Fibroblast of villous mesenchyme (primary cell): ENCODE results near the gene FAM174C. TPM values are rescaled to one million over a fixed set of nuclear protein-coding genes. Genes with fewer than 3 reads are reported as not detected.
"Not testable (repeated sequence)": the region's sequence is repeated elsewhere in the genome, so short reads cannot be mapped to it uniquely, and the experiment has no call there.

Experiments used
- DNase-seq: peaks from one replicate; pipeline ENCODE4 v3.0.0-alpha.2; 2010; ENCODE audit warnings: low read depth
- H3K4me3 ChIP-seq: 2 replicates; pipeline ENCODE4 v1.5.1; 2011; ENCODE audit warnings: low read depth, mild to moderate bottlenecking, low read length
- total RNA-seq: library from RNA; depleted of rRNA; stranded (reverse); fragments of >200 nt; gene quantifications from 2 replicates; pipeline ENCODE4 v1.2.3, GENCODE V29; 2012
- TF ChIP-seq, protein P1 (sequence below): IDR thresholded peaks from 2 replicates; pipeline ENCODE4 v1.5.1; 2012; ENCODE audit warnings: low read depth, mild to moderate bottlenecking, low read length; ENCODE audit not compliant: insufficient read depth

FAM174C gene
- total RNA-seq, 1 donor = 17.3 TPM

DNA sequence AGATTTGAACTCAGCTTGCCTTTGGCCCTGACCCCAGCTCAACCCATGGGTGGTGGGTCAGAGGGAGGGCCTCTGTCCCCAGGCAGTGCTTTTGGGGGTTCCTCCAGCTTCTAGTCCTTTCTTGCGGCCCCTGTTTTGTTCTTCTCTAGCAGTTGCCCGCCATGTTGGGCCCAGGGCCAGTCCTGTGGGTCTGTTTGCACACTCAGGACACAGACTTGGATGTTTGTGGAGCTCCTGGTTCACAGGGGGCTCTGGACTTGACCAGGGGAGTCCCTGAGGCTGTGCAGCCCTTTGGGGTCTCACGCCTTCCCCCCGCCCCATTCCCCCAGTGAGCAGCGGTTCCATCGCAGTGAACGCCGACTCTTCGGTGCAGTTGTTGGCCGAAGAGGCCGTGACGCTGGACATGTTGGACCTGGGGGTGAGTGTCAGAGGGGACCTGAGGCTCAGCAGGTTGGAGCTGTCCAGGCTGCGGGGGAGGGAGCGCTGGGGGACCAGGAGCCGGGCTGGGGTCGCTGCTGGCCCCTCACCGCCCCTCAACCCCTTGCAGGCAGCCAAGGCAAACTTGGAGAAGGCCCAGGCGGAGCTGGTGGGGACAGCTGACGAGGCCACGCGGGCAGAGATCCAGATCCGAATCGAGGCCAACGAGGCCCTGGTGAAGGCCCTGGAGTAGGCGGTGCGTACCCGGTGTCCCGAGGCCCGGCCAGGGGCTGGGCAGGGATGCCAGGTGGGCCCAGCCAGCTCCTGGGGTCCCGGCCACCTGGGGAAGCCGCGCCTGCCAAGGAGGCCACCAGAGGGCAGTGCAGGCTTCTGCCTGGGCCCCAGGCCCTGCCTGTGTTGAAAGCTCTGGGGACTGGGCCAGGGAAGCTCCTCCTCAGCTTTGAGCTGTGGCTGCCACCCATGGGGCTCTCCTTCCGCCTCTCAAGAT lies 31.3 kb upstream of the FAM174C start:
- peak overlapping the region; percentile 40 for H3K4me3 ChIP-seq
- TF ChIP-seq, protein P1, sequence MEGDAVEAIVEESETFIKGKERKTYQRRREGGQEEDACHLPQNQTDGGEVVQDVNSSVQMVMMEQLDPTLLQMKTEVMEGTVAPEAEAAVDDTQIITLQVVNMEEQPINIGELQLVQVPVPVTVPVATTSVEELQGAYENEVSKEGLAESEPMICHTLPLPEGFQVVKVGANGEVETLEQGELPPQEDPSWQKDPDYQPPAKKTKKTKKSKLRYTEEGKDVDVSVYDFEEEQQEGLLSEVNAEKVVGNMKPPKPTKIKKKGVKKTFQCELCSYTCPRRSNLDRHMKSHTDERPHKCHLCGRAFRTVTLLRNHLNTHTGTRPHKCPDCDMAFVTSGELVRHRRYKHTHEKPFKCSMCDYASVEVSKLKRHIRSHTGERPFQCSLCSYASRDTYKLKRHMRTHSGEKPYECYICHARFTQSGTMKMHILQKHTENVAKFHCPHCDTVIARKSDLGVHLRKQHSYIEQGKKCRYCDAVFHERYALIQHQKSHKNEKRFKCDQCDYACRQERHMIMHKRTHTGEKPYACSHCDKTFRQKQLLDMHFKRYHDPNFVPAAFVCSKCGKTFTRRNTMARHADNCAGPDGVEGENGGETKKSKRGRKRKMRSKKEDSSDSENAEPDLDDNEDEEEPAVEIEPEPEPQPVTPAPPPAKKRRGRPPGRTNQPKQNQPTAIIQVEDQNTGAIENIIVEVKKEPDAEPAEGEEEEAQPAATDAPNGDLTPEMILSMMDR = peak; percentile 89
- peak; percentile 85 for DNase-seq

DNA sequence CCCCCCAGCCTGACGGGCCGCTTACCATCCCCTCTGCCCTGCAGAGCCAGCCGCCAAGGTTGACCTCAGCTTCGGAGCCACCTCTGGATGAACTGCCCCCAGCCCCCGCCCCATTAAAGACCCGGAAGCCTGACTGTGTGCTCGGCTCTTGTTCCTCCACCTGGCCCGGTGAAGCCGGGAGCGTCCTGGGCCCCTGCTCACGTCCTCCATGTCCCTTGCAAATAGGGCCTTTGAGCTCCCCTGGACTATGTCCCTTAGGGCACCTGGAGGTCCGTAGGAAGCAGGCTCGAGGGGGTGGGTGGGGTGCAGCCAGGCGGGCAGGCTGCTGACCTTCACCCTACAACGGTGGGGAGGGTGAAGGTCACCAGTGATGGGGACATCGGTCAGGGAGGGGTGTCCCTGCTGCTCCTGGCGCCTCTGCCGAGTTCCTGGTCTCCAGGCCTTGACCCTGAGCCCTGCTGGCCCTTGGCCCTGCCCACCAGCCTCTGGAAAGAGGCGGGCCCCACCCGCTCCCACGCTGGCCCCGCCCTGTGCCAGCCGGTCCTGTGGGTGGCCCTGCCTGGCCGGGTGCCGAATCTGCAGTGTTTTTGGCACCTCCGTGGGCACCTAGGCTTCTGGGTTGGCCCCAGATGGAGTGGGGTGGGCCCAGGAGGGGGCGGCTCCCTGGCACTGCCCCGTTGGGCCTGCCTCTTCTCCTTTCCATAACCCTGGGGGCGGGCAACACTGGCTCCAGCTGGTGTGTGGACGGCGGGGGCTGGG lies 30.5 kb upstream of the FAM174C start:
- H3K4me3 ChIP-seq = peak overlapping the region; percentile 40
- TF ChIP-seq, protein P1 = no peak
- DNase-seq = no peak

DNA sequence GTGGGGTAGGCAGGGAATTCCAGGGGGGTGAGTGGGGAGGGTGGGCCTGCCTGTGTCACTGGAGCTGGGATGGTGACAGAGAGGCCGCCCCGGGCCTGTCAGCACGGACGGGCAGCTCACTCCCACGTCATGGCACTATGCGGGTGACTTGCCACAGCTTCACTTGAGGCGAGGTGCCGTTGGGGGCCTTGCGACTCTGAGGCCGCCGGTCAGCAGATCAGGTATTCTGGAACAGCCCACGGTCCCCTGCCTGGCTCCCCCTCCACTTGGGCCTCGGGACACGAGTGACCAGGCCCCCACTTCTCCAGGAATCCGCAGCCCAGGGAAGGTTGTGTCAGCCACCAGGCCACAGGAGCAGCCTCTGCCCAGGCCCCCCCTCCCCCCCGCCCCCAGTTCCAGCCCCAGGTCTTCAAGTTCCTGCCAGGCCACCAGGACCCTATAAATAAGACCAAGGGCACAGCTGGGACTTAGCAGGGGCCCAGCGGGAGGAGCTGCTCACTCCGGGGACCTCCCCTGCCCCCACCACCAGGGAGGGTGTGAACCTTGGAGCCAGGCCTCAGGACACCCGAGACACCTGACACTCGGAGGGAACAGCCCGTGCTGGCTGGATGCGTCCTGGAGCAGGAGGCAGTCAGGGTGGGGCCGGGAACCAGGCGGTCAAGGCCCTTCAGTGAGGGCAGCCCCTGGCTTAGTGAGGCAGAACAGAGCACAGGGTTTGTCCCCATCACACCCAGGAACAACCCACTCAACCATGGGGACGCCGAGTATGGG lies 29.7 kb upstream of the FAM174C start:
- H3K4me3 ChIP-seq = no peak overlapping the region
- DNase-seq = no peak
- TF ChIP-seq, protein P1 = no peak

DNA sequence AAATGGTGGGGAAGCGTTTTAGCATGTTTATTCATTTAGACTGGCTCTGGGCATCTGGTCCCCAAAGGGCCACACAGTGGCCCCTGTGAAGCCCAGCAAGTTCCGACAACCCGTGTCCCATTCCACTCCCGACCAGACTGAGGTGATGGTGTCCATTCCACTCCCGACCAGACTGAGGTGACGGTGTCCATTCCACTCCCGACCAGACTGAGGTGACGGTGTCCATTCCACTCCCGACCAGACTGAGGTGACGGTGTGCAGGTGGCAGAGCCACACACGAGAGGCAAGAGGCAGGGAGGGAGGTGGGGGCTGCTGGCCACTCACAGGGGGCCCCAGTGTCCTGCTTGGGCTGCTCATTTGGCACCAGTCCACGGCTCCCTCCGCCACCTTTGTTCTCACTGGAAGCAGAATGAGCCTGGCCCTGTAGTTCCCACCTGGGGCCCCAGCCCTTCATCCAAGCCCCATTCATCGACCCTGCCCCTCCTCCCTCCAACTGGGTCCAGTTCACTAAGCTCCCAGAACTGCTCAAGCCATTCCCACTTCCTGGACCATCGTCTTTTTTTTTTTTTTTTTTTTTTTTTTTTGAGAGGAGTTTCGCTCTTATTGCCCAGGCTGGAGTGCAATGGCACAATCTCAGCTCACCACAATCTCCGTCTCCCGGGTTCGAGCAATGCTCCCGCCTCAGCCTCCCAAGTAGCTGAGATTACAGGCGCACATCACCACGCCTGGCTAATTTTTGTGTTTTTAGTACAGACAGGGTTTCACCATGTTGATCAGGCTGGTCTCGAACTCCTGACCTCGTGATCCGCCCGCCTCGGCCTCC lies 28.9 kb upstream of the FAM174C start:
- DNase-seq, H3K4me3 ChIP-seq: not testable (repeated sequence)

DNA sequence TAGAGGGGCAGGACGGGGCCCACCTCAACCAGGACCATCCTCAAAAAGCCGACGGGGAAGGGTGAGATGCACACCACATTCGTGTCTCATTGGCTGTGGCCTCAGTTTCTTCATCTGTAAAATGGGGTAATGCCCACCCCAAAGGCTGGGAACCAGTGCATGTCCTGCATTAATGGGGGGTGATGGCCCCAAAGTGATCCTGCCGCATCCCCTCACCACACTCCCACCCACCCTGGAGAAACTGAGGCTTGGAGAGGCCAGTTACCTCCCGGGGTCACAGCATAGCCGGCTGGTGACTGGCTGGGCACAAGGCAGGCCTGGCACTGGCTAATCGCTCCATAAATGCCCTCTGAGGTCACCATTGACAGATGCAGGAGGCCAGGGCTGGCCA lies 27.6 kb upstream of the FAM174C start:
- DNase-seq = no peak
- peak overlapping the region; percentile 55 for H3K4me3 ChIP-seq
- TF ChIP-seq, protein P1 = no peak

DNA sequence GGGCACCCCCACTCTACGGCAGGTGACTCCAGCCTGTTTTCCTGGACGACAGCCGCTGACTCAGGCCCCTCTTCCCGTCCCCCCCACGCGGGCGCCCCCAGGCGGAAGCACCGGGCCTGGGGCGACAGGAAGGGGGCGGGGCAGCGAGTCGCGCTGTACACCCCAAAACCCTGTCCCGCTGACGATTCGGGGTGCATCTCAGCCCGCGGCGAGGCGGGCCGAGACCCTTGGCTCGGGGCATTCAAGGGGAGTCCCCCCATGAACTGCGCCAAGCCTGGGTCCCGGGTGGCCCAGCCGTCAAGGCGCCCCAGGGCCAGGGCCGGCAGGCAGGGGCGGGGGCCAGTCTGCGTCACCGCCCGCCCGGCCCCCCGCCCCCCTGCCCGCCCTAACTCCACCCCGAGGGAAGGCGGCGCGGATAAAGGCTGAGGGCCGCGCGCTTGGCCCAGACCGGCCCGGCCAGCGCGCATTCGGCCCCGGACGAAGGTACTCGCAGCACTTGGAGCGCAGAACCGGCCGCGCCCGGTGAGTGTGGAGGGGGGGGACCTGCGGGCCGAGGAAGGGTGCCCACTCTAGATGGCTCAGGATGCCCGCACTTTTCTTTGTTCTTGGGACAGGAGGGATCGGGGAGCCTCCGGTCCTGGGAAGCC lies 27.1 kb upstream of the FAM174C start, which contains the start of gene MIDN:
Gene MIDN (plus strand): TSS at position 445 of the 647 bp plus-strand sequence. CDS start 1,714 bp downstream, outside the sequence.
- DNase-seq = peak; percentile 91
- peak within 1 kb of the TSS; percentile 75 for H3K4me3 ChIP-seq
- TF ChIP-seq, protein P1 = peak; percentile 28
